NCI-H1930 (cell line): ENCODE results near the gene SLC35F3.
"Not testable (repeated sequence)": the region's sequence is repeated elsewhere in the genome, so short reads cannot be mapped to it uniquely, and the experiment has no call there.

Experiments
- DNase-seq, 2 experiments: peaks; one replicate each; lab custom pipeline; 2025; lab: John Stamatoyannopoulos, UW

Gene SLC35F3

GRCh38 chr1:234289538-234290305 is 385.2 kb downstream of the SLC35F3 start:
- DNase-seq: no peak

- DNase-seq: no peak
Observed at GRCh38 chr1:234292011-234292410, 387.5 kb downstream of the SLC35F3 start.

- no peak for DNase-seq
Observed at GRCh38 chr1:234292548-234292947, 388.1 kb downstream of the SLC35F3 start.

GRCh38 chr1:234294109-234294817 is 389.8 kb downstream of the SLC35F3 start:
- no peak for DNase-seq

GRCh38 chr1:234295068-234295467 is 390.6 kb downstream of the SLC35F3 start:
- no peak for DNase-seq

- no peak for DNase-seq
Observed at GRCh38 chr1:234295626-234296025, 391.1 kb downstream of the SLC35F3 start.

GRCh38 chr1:234296496-234296895 is 392.0 kb downstream of the SLC35F3 start:
- no peak for DNase-seq

- no peak for DNase-seq
Observed at GRCh38 chr1:234297668-234298067, 393.2 kb downstream of the SLC35F3 start.

- no peak for DNase-seq
Observed at GRCh38 chr1:234300096-234300495, 395.6 kb downstream of the SLC35F3 start.

GRCh38 chr1:234301663-234302062 is 397.2 kb downstream of the SLC35F3 start:
- DNase-seq: not testable (repeated sequence)

GRCh38 chr1:234302354-234302962 is 398.0 kb downstream of the SLC35F3 start:
- no peak for DNase-seq

GRCh38 chr1:234303231-234303630 is 398.8 kb downstream of the SLC35F3 start:
- DNase-seq: no peak

GRCh38 chr1:234307726-234308125 is 403.2 kb downstream of the SLC35F3 start:
- no peak for DNase-seq

- no peak for DNase-seq
Observed at GRCh38 chr1:234309243-234309597, 404.7 kb downstream of the SLC35F3 start.

- DNase-seq: peak; percentile 3 to 5
Observed at GRCh38 chr1:234309598-234310459, 405.4 kb downstream of the SLC35F3 start.

GRCh38 chr1:234310460-234310817 is 406.0 kb downstream of the SLC35F3 start:
- no peak for DNase-seq

GRCh38 chr1:234311414-234311813 is 406.9 kb downstream of the SLC35F3 start:
- DNase-seq: no peak

GRCh38 chr1:234313171-234313570 is 408.7 kb downstream of the SLC35F3 start:
- DNase-seq: no peak

GRCh38 chr1:234315091-234315541 is 410.6 kb downstream of the SLC35F3 start:
- DNase-seq: no peak

- DNase-seq: no peak
Observed at GRCh38 chr1:234315588-234315987, 411.1 kb downstream of the SLC35F3 start.

- no peak for DNase-seq
Observed at GRCh38 chr1:234316486-234316885, 412.0 kb downstream of the SLC35F3 start.

- no peak for DNase-seq
Observed at GRCh38 chr1:234316937-234317336, 412.5 kb downstream of the SLC35F3 start.
